GM08714 (cell line): Measurements from ENCODE around the gene SEPTIN5.

Source experiments
- H3K4me3 ChIP-seq: fragments of 200-500 bp; sonication (Bioruptor generic); 2 replicates; pipeline ENCODE4 v1.5.1; 2014; ENCODE audit warnings: mild to moderate bottlenecking, low read length, inconsistent platforms
- ZNF274 ChIP-seq: IDR thresholded peaks from 2 replicates; pipeline ENCODE4 v1.6.1; 2012; ENCODE audit warnings: mild to moderate bottlenecking, low read depth, low read length

SEPTIN5 gene

GRCh38 chr22:19765477-19766239 is 51.4 kb downstream of the SEPTIN5 start:
- no peak for TF ChIP-seq ZNF274
- H3K4me3 ChIP-seq = no peak overlapping the region

- no peak for TF ChIP-seq ZNF274
- no peak overlapping the region for H3K4me3 ChIP-seq
Measured at GRCh38 chr22:19766240-19766510, 51.9 kb downstream of the SEPTIN5 start.

GRCh38 chr22:19766511-19767426 is 52.5 kb downstream of the SEPTIN5 start:
- no peak for TF ChIP-seq ZNF274
- no peak overlapping the region for H3K4me3 ChIP-seq

GRCh38 chr22:19767427-19768341 is 53.4 kb downstream of the SEPTIN5 start:
- no peak for TF ChIP-seq ZNF274
- H3K4me3 ChIP-seq = no peak overlapping the region

GRCh38 chr22:19769393-19769715 is 55.1 kb downstream of the SEPTIN5 start:
- TF ChIP-seq ZNF274 = no peak
- no peak overlapping the region for H3K4me3 ChIP-seq

GRCh38 chr22:19770349-19771220 is 56.3 kb downstream of the SEPTIN5 start:
- TF ChIP-seq ZNF274 = no peak

GRCh38 chr22:19772422-19772672 is 58.0 kb downstream of the SEPTIN5 start:
- no peak overlapping the region for H3K4me3 ChIP-seq

More at GRCh38 chr22:19770349-19771220, 56.3 kb downstream of the SEPTIN5 start:
- H3K4me3 ChIP-seq = no peak overlapping the region

More at GRCh38 chr22:19772422-19772672, 58.0 kb downstream of the SEPTIN5 start:
- TF ChIP-seq ZNF274 = no peak
